Measurements from ENCODE around the gene PAK1.

The PAK1 gene

GRCh38 chr11:77413850-77414460, 59.9 kb downstream of the PAK1 start:
- Histone ChIP-seq H2AK5ac (ENCODE audit: low read length) (no peak overlapping the region), H3K27ac (ENCODE audit: low read depth, low read length) (no peak overlapping the region), H3K9ac (ENCODE audit: low read length) (no peak overlapping the region), H3K36me3 (ENCODE audit: control insufficient read depth, insufficient read depth, low read length) (no peaks in the 10 kb centered on the region), H4K5ac (ENCODE audit: low read length) (no peak overlapping the region), H4K8ac (ENCODE audit: low read depth, low read length) (no peak overlapping the region), H3K56ac (ENCODE audit: low read length) (no peak overlapping the region), H3K27me3 (ENCODE audit: insufficient read depth, low read length, poor library complexity) (no peaks in the 10 kb centered on the region), H3K4me2 (ENCODE audit: low read length) (no peak overlapping the region), H3K79me1 (ENCODE audit: low read length) (no peaks in the 10 kb centered on the region), H2BK15ac (replicated peaks; ENCODE audit: low read depth) (no peak overlapping the region), H3K79me2 (ENCODE audit: control insufficient read depth, insufficient read depth, low read length) (peaks cover 27% of the 10 kb centered on the region), H3K23ac (ENCODE audit: low read length) (no peak overlapping the region), H3K4me3 (ENCODE audit: low read length) (no peak overlapping the region), H3K4me1 (ENCODE audit: control insufficient read depth, low read depth, low read length) (peaks cover 7% of the 10 kb centered on the region), H2BK5ac (ENCODE audit: low read length) (no peak overlapping the region), H2BK120ac (ENCODE audit: low read depth, low read length) (no peak overlapping the region), H3K18ac (ENCODE audit: low read length) (no peak overlapping the region), H3K4ac (ENCODE audit: low read depth, low read length) (no peak overlapping the region)
- no CpG with 5 or more reads among the region's 3 CpGs for WGBS (ENCODE audit: extremely low coverage, insufficient coverage, low lambda C conversion rate)
- peak; percentile 43 for DNase-seq

- Histone ChIP-seq H3K4me2 (ENCODE audit: low read length) (no peak overlapping the region), H3K27me3 (ENCODE audit: insufficient read depth, low read length, poor library complexity) (no peaks in the 10 kb centered on the region)
- WGBS (ENCODE audit: extremely low coverage, insufficient coverage, low lambda C conversion rate), result no CpG with 5 or more reads among the region's 5 CpGs
Measured at GRCh38 chr11:77412814-77413213, 61.1 kb downstream of the PAK1 start.

GRCh38 chr11:77411717-77412441, 62.0 kb downstream of the PAK1 start:
- no peak overlapping the region for H4K5ac ChIP-seq (ENCODE audit: low read length)

More at GRCh38 chr11:77412814-77413213, 61.1 kb downstream of the PAK1 start:
- H3K18ac ChIP-seq (ENCODE audit: low read length), result peak overlapping the region; percentile 92
- DNase-seq, result peak; percentile 78
- H4K8ac ChIP-seq (ENCODE audit: low read depth, low read length), result no peak overlapping the region
- H3K79me1 ChIP-seq (ENCODE audit: low read length), result no peaks in the 10 kb centered on the region
- no peak overlapping the region for H3K27ac ChIP-seq (ENCODE audit: low read depth, low read length)
- H2BK120ac ChIP-seq (ENCODE audit: low read depth, low read length), result peak overlapping the region; percentile 78
- H3K4ac ChIP-seq (ENCODE audit: low read depth, low read length), result no peak overlapping the region
- no peak overlapping the region for H3K4me3 ChIP-seq (ENCODE audit: low read length)
- H3K36me3 ChIP-seq (ENCODE audit: control insufficient read depth, insufficient read depth, low read length), result no peaks in the 10 kb centered on the region
- H2BK15ac ChIP-seq (replicated peaks; ENCODE audit: low read depth), result peak overlapping the region; percentile 39
- H3K56ac ChIP-seq (ENCODE audit: low read length), result no peak overlapping the region
- H3K9ac ChIP-seq (ENCODE audit: low read length), result no peak overlapping the region
- H3K4me1 ChIP-seq (ENCODE audit: control insufficient read depth, low read depth, low read length), result peaks cover 10% of the 10 kb centered on the region
- peaks cover 34% of the 10 kb centered on the region for H3K79me2 ChIP-seq (ENCODE audit: control insufficient read depth, insufficient read depth, low read length)
- H3K23ac ChIP-seq (ENCODE audit: low read length), result no peak overlapping the region
- no peak overlapping the region for H2AK5ac ChIP-seq (ENCODE audit: low read length)
- no peak overlapping the region for H4K5ac ChIP-seq (ENCODE audit: low read length)
- H2BK5ac ChIP-seq (ENCODE audit: low read length), result no peak overlapping the region

GRCh38 chr11:77411137-77411707, 62.7 kb downstream of the PAK1 start:
- peak; percentile 47 for DNase-seq

More at GRCh38 chr11:77411717-77412441, 62.0 kb downstream of the PAK1 start:
- no peaks in the 10 kb centered on the region for H3K79me1 ChIP-seq (ENCODE audit: low read length)
- no peak overlapping the region for H4K8ac ChIP-seq (ENCODE audit: low read depth, low read length)
- no CpG with 5 or more reads among the region's 33 CpGs for WGBS (ENCODE audit: extremely low coverage, insufficient coverage, low lambda C conversion rate)
- H2AK5ac ChIP-seq (ENCODE audit: low read length), result no peak overlapping the region
- peak overlapping the region; percentile 92 for H3K56ac ChIP-seq (ENCODE audit: low read length)
- DNase-seq, result peak; percentile 96
- peaks cover 14% of the 10 kb centered on the region for H3K4me1 ChIP-seq (ENCODE audit: control insufficient read depth, low read depth, low read length)
- peak overlapping the region; percentile 53 for H3K4me2 ChIP-seq (ENCODE audit: low read length)
- H3K79me2 ChIP-seq (ENCODE audit: control insufficient read depth, insufficient read depth, low read length), result peaks cover 36% of the 10 kb centered on the region
- H3K27ac ChIP-seq (ENCODE audit: low read depth, low read length), result no peak overlapping the region
- H3K18ac ChIP-seq (ENCODE audit: low read length), result peak overlapping the region; percentile 92
- peak overlapping the region; percentile 25 for H2BK5ac ChIP-seq (ENCODE audit: low read length)
- peak overlapping the region; percentile 86 for H2BK15ac ChIP-seq (replicated peaks; ENCODE audit: low read depth)
- peak overlapping the region; percentile 18 for H3K4ac ChIP-seq (ENCODE audit: low read depth, low read length)
- H3K27me3 ChIP-seq (ENCODE audit: insufficient read depth, low read length, poor library complexity), result no peaks in the 10 kb centered on the region
- peak overlapping the region; percentile 78 for H2BK120ac ChIP-seq (ENCODE audit: low read depth, low read length)
- H3K9ac ChIP-seq (ENCODE audit: low read length), result peak overlapping the region; percentile 83
- H3K23ac ChIP-seq (ENCODE audit: low read length), result no peak overlapping the region
- peak overlapping the region; percentile 53 for H3K4me3 ChIP-seq (ENCODE audit: low read length)
- no peaks in the 10 kb centered on the region for H3K36me3 ChIP-seq (ENCODE audit: control insufficient read depth, insufficient read depth, low read length)

DNA sequence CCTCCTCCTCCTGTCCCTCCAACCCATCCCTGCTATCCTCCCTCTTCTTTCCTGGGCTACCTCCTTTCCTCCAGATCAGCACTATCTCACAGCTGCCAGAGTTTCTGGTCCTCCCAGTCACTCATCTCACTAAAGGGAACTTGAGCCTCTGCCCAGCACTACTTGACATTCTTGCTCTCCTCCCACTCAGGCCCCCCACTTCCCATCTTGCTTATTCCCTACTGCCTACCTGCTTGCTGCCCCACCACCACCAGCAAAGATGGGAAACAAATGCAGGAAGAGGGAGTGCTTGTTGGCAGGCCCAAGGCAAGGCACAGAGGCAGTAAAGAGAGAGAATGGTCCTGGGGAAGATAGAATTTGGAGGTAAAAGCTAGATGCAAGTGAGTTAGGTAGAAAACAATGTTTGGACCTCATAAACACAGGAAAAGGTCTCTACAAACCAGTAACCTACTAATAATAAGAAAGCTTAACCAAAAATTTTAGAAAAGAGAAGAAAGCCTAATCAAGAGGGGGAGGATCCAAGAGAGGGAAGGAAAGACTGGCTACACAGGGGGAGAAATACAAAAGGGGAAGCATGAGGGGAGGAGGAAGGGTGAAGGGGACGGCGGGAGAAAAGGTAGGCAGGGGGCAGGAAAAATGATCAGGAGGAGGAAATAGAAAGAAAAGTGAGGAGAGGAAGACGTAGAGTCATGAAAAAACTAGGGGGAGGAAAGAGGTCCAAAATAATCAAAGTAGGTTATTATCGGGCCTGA, 63.6 kb downstream of the PAK1 start:
- H3K18ac ChIP-seq (ENCODE audit: low read length), result no peak overlapping the region
- 100% methylated on average over 1 of the region's 4 CpGs for WGBS (ENCODE audit: extremely low coverage, insufficient coverage, low lambda C conversion rate)

More at GRCh38 chr11:77411137-77411707, 62.7 kb downstream of the PAK1 start:
- Histone ChIP-seq H3K27me3 (ENCODE audit: insufficient read depth, low read length, poor library complexity) (no peaks in the 10 kb centered on the region), H4K5ac (ENCODE audit: low read length) (no peak overlapping the region), H3K4me1 (ENCODE audit: control insufficient read depth, low read depth, low read length) (peaks cover 14% of the 10 kb centered on the region), H2BK120ac (ENCODE audit: low read depth, low read length) (no peak overlapping the region), H4K8ac (ENCODE audit: low read depth, low read length) (no peak overlapping the region), H3K27ac (ENCODE audit: low read depth, low read length) (no peak overlapping the region), H3K18ac (ENCODE audit: low read length) (peak overlapping the region; percentile 29), H3K4ac (ENCODE audit: low read depth, low read length) (peak overlapping the region; percentile 18), H2BK5ac (ENCODE audit: low read length) (peak overlapping the region; percentile 25), H3K9ac (ENCODE audit: low read length) (peak overlapping the region; percentile 83), H3K23ac (ENCODE audit: low read length) (no peak overlapping the region), H3K4me2 (ENCODE audit: low read length) (peak overlapping the region; percentile 53), H3K56ac (ENCODE audit: low read length) (peak overlapping the region; percentile 92), H2AK5ac (ENCODE audit: low read length) (no peak overlapping the region), H3K4me3 (ENCODE audit: low read length) (peak overlapping the region; percentile 53), H3K79me1 (ENCODE audit: low read length) (peaks cover 3% of the 10 kb centered on the region), H3K79me2 (ENCODE audit: control insufficient read depth, insufficient read depth, low read length) (peaks cover 41% of the 10 kb centered on the region), H3K36me3 (ENCODE audit: control insufficient read depth, insufficient read depth, low read length) (no peaks in the 10 kb centered on the region), H2BK15ac (replicated peaks; ENCODE audit: low read depth) (no peak overlapping the region)
- no CpG with 5 or more reads among the region's 6 CpGs for WGBS (ENCODE audit: extremely low coverage, insufficient coverage, low lambda C conversion rate)

More for the DNA sequence above, 63.6 kb downstream of the PAK1 start:
- Histone ChIP-seq H2AK5ac (ENCODE audit: low read length) (no peak overlapping the region), H3K79me1 (ENCODE audit: low read length) (peaks cover 10% of the 10 kb centered on the region), H2BK120ac (ENCODE audit: low read depth, low read length) (no peak overlapping the region), H3K4me3 (ENCODE audit: low read length) (no peak overlapping the region), H3K56ac (ENCODE audit: low read length) (peak overlapping the region; percentile 92), H3K4ac (ENCODE audit: low read depth, low read length) (no peak overlapping the region), H3K27ac (ENCODE audit: low read depth, low read length) (no peak overlapping the region), H4K8ac (ENCODE audit: low read depth, low read length) (no peak overlapping the region), H4K5ac (ENCODE audit: low read length) (no peak overlapping the region), H3K27me3 (ENCODE audit: insufficient read depth, low read length, poor library complexity) (no peaks in the 10 kb centered on the region), H3K36me3 (ENCODE audit: control insufficient read depth, insufficient read depth, low read length) (no peaks in the 10 kb centered on the region), H3K23ac (ENCODE audit: low read length) (no peak overlapping the region), H3K4me1 (ENCODE audit: control insufficient read depth, low read depth, low read length) (peaks cover 14% of the 10 kb centered on the region), H2BK5ac (ENCODE audit: low read length) (no peak overlapping the region), H3K9ac (ENCODE audit: low read length) (peak overlapping the region; percentile 35), H3K79me2 (ENCODE audit: control insufficient read depth, insufficient read depth, low read length) (peaks cover 46% of the 10 kb centered on the region), H3K4me2 (ENCODE audit: low read length) (no peak overlapping the region), H2BK15ac (replicated peaks; ENCODE audit: low read depth) (no peak overlapping the region)
- peak; percentile 32 for DNase-seq
